T-cell (primary cell): ENCODE measurements around the gene ABCA3. TPM values are rescaled to one million over a fixed set of nuclear protein-coding genes. Genes with fewer than 3 reads are reported as not detected.
A peak's percentile ranks its signal among the peaks of the same experiment; 100 is the strongest.

ENCODE experiments used
- ATAC-seq, 4 experiments: fragments of 200-7000 bp in 3 of 4; fragments of 150-1000 bp in 1 of 4; cut with Tn5 transposase; replicated peaks in 1 of 4; 1 replicate in 3 of 4; 2 replicates in 1 of 4; pipeline ENCODE4 v1.10.0; 2021; ENCODE audit warnings: moderate library complexity in 3 of 4, mild to moderate bottlenecking in 2 of 4, moderate number of reproducible peaks in 1 of 4
- CTCF ChIA-PET, 2 donors: fragments of 300-600 bp; sonication (Branson Sonifier 250); formaldehyde crosslinking; loops; one replicate each; lab custom pipeline; 2022; ENCODE audit warnings: antibody characterized with exemption in 2 of 2; lab: Charles Lee
- POLR2A ChIA-PET, 2 donors: fragments of 300-600 bp; sonication (Branson Sonifier 250); formaldehyde crosslinking; loops; one replicate each; lab custom pipeline; 2022; ENCODE audit warnings: antibody characterized with exemption in 2 of 2; lab: Charles Lee
- DNase-seq, 35 experiments: peaks; one replicate each; pipeline versions ENCODE4 v3.0.0 to v3.0.0-alpha.2; 2013 to 2023
- H3K27ac ChIP-seq: one replicate; pipeline ENCODE4 v1.5.1; 2013; ENCODE audit warnings: low read length
- H3K27me3 ChIP-seq, 2 experiments: replicated peaks in 1 of 2; 1 replicate in 1 of 2; 2 replicates in 1 of 2; pipeline versions ENCODE4 v1.6.1 to v1.7.0; 2013; ENCODE audit warnings: low read length in 1 of 2, mixed read lengths in 1 of 2; ENCODE audit not compliant: control insufficient read depth in 2 of 2, insufficient read depth in 2 of 2; ENCODE audit errors: extremely low read depth in 1 of 2
- H3K36me3 ChIP-seq, 2 donors: 1 replicate in 1 of 2; 2 replicates in 1 of 2; pipeline versions ENCODE4 v1.6.1 to v1.7.0; 2013; ENCODE audit warnings: low read length in 1 of 2; ENCODE audit not compliant: control insufficient read depth in 2 of 2, insufficient read depth in 1 of 2; ENCODE audit errors: extremely low read depth in 1 of 2
- H3K4me1 ChIP-seq, 2 experiments: 1 replicate in 1 of 2; 2 replicates in 1 of 2; pipeline versions ENCODE4 v1.6.1 to v1.7.0; 2013; ENCODE audit warnings: low read length in 2 of 2, mixed read lengths in 1 of 2; ENCODE audit not compliant: insufficient read depth in 2 of 2, control insufficient read depth in 1 of 2; ENCODE audit errors: extremely low read depth in 1 of 2
- H3K4me3 ChIP-seq, 2 donors: 1 replicate in 1 of 2; 2 replicates in 1 of 2; pipeline versions ENCODE4 v1.5.1 to v1.7.0; 2013; ENCODE audit warnings: mild to moderate bottlenecking in 2 of 2, low read length in 1 of 2, moderate library complexity in 1 of 2; ENCODE audit not compliant: control insufficient read depth in 1 of 2; ENCODE audit errors: extremely low read depth in 1 of 2
- H3K9me3 ChIP-seq: 2 replicates; pipeline ENCODE4 v1.7.0; 2013
- H3K27ac Mint-ChIP-seq, 2 donors: one replicate each; pipeline ENCODE4 v1.8.0; 2020 to 2021; ENCODE audit warnings: mild to moderate bottlenecking in 2 of 2, mixed read lengths in 2 of 2
- H3K27me3 Mint-ChIP-seq, 2 donors: one replicate each; pipeline ENCODE4 v1.8.0; 2021 to 2022; ENCODE audit warnings: mixed read lengths in 2 of 2
- H3K36me3 Mint-ChIP-seq: one replicate; pipeline ENCODE4 v1.8.0; 2021; ENCODE audit warnings: mixed read lengths
- H3K4me1 Mint-ChIP-seq, 3 donors: one replicate each; pipeline ENCODE4 v1.8.0; 2020 to 2022; ENCODE audit warnings: mixed read lengths in 3 of 3, mild to moderate bottlenecking in 1 of 3
- H3K4me3 Mint-ChIP-seq, 3 donors: one replicate each; pipeline ENCODE4 v1.8.0; 2020 to 2022; ENCODE audit warnings: mild to moderate bottlenecking in 3 of 3, mixed read lengths in 3 of 3, moderate library complexity in 3 of 3
- H3K9me3 Mint-ChIP-seq, 3 donors: one replicate each; pipeline ENCODE4 v1.8.0; 2020 to 2022; ENCODE audit warnings: mixed read lengths in 3 of 3
- WGBS: methylation state at CpG from one replicate; pipeline ENCODE4 v1.1.5; 2013; ENCODE audit warnings: missing lambda C conversion rate; ENCODE audit not compliant: insufficient coverage; 5-methylcytosine and 5-hydroxymethylcytosine counted together
- total RNA-seq, 35 experiments: library from RNA in 6 of 35; stranded (reverse) in 6 of 35; fragments of 120-200 nt in 1 of 35; gene quantifications; one replicate each; pipeline versions ENCODE4 v1.2.1 to v1.2.4 and lab custom pipeline; 2013 to 2026

Gene ABCA3
- total RNA-seq, 5 donors from 2014 or later (not counting 1 experiment from before 2014, with no cell fraction given), result 6.6 to 11.1 (median 9.9) TPM

DNA sequence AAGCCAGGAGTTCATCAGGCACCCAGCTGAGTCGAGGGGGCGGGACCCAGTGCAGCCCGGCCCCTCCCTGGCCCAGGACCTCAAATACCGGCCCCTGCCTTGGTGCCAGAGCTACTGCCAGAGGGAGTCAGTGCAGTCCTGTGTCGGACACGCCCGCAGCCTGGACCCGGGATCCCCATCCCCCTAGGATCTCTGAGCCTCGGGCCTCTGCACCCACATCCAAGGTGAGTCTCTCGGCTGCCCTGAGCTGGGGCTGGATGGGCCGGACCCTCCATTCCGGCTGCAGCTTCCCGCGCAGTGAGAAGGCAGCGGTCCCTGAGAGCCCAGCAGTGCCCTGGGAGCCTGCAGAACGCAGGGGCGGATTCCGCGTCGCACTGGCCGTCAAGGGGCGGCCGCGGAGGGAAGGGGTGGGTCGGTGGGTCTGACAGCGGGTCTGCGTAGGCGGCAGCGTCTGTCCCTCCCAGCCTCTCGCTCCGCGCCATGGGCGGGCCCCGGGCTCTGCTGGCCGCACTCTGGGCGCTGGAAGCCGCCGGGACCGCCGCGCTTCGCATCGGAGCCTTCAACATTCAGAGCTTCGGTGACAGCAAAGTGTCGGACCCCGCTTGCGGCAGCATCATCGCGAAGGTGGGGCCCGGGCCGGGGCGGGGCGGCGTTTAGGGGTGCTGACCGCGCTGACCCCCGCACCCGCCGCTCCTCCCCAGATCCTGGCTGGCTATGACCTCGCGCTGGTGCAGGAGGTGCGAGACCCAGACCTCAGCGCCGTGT, 104.0 kb downstream of the ABCA3 start, which contains the start of gene DNASE1L2:
TSS of gene DNASE1L2 (plus strand) at position 108 of the 765 bp plus-strand sequence. CDS start at position 481, 373 bp downstream.
- H3K4me1 Mint-ChIP-seq, result peaks cover 0 to 2% (median 1%) of the 10 kb centered on the region in 3 donors
- H3K9me3 Mint-ChIP-seq, result no peaks in the 10 kb centered on the region
- Histone ChIP-seq H3K36me3 (peaks cover 20 to 35% of the 10 kb centered on the region in 2 donors), H3K4me3 (no peak within 1 kb of the TSS), H3K4me1 (peaks cover 2 to 15% of the 10 kb centered on the region in 2 experiments), H3K27me3 (peaks cover 0 to 37% of the 10 kb centered on the region in 2 experiments), H3K9me3 (no peaks in the 10 kb centered on the region), H3K27ac (no peak within 1 kb of the TSS)
- WGBS, result 29% methylated on average over 64 of the region's 64 CpGs
- CTCF ChIA-PET, result no interaction called here
- peak in 1 of 4 experiments; percentile 21 for ATAC-seq
- peaks cover 18% of the 10 kb centered on the region for H3K36me3 Mint-ChIP-seq
- H3K27me3 Mint-ChIP-seq, result peaks cover 0 to 4% of the 10 kb centered on the region in 2 donors
- no peak for DNase-seq
- peak within 1 kb of the TSS in 1 of 3 donors; percentile 15 for H3K4me3 Mint-ChIP-seq
- H3K27ac Mint-ChIP-seq, result no peak within 1 kb of the TSS
- POLR2A ChIA-PET, result no interaction called here

DNA sequence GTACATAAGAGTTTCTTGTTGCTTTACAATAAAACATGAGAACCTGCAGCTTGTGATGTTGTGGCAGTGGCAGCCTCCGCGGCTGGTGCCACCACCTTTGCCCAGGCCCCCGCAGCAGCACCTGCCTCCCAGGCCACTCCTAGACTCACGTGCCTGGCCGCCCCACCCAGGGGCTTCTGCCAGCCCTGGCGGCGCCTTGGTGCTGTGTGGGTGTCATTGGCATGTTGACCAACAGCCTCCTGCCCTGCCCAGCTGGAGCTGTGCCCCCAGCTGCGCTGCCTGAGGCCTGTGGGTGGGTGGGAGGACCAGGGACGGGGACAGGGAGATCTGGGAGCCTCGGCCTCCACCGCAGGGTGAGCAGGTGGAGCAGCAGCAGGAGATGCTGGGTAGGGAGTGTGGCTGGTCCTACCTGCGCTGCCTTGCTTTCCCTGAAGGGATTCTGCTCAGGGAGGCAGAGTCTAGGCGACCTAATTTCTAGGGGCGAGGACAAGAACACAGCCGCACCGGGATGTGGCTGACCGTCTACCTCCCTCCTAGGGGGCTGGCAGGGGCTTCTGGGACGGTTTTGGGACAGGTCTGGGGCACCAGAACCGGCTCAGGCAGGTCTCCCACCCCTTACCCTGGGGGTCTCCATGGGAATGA, 104.7 kb downstream of the ABCA3 start:
- ATAC-seq (no peak), DNase-seq (no peak)
- Mint-ChIP-seq H3K27me3 (peaks cover 0 to 4% of the 10 kb centered on the region in 2 donors), H3K27ac (no peak overlapping the region), H3K4me1 (peaks cover 0 to 2% (median 1%) of the 10 kb centered on the region in 3 donors), H3K36me3 (peaks cover 22% of the 10 kb centered on the region), H3K4me3 (peak overlapping the region in 1 of 3 donors; percentile 15), H3K9me3 (no peaks in the 10 kb centered on the region)
- no peak overlapping the region for H3K4me3 ChIP-seq
- ChIA-PET POLR2A (no interaction called here), CTCF (no interaction called here)
- 87% methylated on average over 16 of the region's 19 CpGs for WGBS
- peaks cover 0 to 40% of the 10 kb centered on the region in 2 experiments for H3K27me3 ChIP-seq
- no peak overlapping the region for H3K27ac ChIP-seq
- H3K36me3 ChIP-seq, result peaks cover 20 to 42% of the 10 kb centered on the region in 2 donors
- peaks cover 2 to 15% of the 10 kb centered on the region in 2 experiments for H3K4me1 ChIP-seq
- H3K9me3 ChIP-seq, result no peaks in the 10 kb centered on the region

DNA sequence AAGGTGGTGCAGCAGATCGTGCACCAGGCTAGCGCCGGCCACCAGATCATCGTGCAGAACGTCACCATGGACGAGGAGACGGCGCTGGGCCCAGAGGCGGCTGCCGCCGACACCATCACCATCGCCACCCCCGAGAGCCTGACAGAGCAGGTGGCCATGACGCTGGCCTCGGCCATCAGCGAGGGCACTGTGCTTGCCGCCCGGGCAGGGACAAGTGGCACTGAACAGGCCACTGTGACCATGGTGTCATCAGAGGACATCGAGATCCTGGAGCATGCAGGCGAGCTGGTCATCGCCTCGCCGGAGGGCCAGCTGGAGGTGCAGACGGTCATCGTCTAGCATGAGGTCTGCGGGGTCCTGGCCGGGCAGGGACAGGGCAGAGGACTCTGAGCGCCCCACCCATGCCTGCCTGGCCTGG, 105.3 kb downstream of the ABCA3 start:
- peaks cover 20 to 44% of the 10 kb centered on the region in 2 donors for H3K36me3 ChIP-seq
- CTCF ChIA-PET, result no interaction called here
- H3K27ac ChIP-seq, result no peak overlapping the region
- peaks cover 0 to 2% (median 1%) of the 10 kb centered on the region in 3 donors for H3K4me1 Mint-ChIP-seq
- no peaks in the 10 kb centered on the region for H3K9me3 Mint-ChIP-seq
- POLR2A ChIA-PET, result no interaction called here
- no peak overlapping the region for H3K4me3 ChIP-seq
- no peak for ATAC-seq
- WGBS, result 94% methylated on average over 25 of the region's 28 CpGs
- no peak overlapping the region for H3K27ac Mint-ChIP-seq
- no peak overlapping the region for H3K4me3 Mint-ChIP-seq
- H3K9me3 ChIP-seq, result no peaks in the 10 kb centered on the region
- H3K27me3 ChIP-seq, result peaks cover 0 to 40% of the 10 kb centered on the region in 2 experiments
- H3K27me3 Mint-ChIP-seq, result peaks cover 0 to 4% of the 10 kb centered on the region in 2 donors
- peaks cover 22% of the 10 kb centered on the region for H3K36me3 Mint-ChIP-seq
- no peak for DNase-seq
- peaks cover 2 to 15% of the 10 kb centered on the region in 2 experiments for H3K4me1 ChIP-seq

DNA sequence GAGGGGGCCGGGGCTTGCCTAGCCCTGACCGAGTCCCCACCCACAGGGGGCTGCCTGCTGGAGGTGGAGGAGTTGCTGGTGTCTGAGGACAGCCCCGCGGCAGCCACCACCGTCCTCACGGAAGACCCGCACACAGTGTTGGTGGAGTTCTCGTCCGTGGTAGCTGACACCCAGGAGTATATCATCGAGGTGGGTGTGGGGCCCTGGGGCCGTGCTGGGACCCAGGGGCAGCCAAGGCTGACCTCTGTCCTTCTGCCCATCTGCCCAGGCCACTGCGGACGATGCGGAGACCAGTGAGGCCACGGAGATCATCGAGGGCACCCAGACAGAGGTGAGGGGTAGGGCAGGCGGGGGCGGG, 105.7 kb downstream of the ABCA3 start:
- POLR2A ChIA-PET, result no interaction called here
- Mint-ChIP-seq H3K36me3 (peaks cover 26% of the 10 kb centered on the region), H3K27ac (no peak overlapping the region), H3K9me3 (no peaks in the 10 kb centered on the region), H3K4me1 (peaks cover 0 to 2% (median 1%) of the 10 kb centered on the region in 3 donors), H3K4me3 (no peak overlapping the region), H3K27me3 (peaks cover 0 to 4% of the 10 kb centered on the region in 2 donors)
- ATAC-seq (no peak), DNase-seq (no peak)
- WGBS, result 93% methylated on average over 16 of the region's 18 CpGs
- H3K9me3 ChIP-seq, result no peaks in the 10 kb centered on the region
- H3K36me3 ChIP-seq, result peaks cover 23 to 47% of the 10 kb centered on the region in 2 donors
- peaks cover 2 to 15% of the 10 kb centered on the region in 2 experiments for H3K4me1 ChIP-seq
- no peak overlapping the region for H3K27ac ChIP-seq
- CTCF ChIA-PET, result no interaction called here
- H3K27me3 ChIP-seq, result peaks cover 0 to 40% of the 10 kb centered on the region in 2 experiments
- no peak overlapping the region for H3K4me3 ChIP-seq

DNA sequence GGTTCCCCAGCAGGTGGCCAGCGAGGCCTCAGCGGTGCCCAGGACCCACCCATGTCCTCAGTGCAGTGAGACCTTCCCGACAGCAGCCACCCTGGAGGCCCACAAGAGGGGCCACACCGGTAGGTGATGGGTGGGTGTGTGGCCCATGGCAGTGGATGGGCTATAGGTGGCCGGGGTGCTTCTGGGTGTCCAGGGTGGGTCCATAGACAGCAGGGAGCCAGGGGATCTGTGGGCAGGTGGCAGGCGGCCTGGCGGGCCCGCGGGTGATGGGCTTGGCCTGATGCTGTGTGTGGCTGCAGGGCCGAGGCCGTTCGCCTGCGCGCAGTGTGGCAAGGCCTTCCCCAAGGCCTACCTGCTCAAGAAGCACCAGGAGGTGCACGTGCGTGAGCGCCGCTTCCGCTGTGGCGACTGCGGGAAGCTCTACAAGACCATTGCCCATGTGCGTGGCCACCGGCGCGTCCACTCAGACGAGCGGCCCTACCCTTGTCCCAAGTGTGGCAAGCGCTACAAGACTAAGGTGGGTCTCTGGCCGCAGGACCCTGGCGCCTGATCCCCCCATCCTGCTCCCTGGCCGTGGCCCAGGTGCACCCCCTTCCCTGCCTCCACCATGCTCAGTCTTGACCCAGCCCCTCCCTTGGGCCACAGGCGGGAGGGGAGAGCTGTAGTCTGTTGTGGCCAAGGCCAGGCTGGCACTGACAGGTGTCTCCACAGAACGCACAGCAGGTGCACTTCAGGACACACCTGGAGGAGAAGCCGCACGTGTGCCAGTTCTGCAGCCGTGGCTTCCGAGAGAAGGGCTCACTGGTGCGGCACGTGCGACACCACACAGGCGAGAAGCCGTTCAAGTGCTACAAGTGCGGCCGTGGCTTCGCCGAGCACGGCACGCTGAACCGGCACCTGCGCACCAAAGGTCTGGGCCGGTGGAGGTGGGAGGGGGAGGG, 106.4 kb downstream of the ABCA3 start:
- Mint-ChIP-seq H3K9me3 (no peaks in the 10 kb centered on the region), H3K4me1 (peaks cover 0 to 2% (median 1%) of the 10 kb centered on the region in 3 donors), H3K27ac (no peak overlapping the region), H3K27me3 (peaks cover 0 to 4% of the 10 kb centered on the region in 2 donors), H3K4me3 (no peak overlapping the region), H3K36me3 (peaks cover 30% of the 10 kb centered on the region)
- Histone ChIP-seq H3K4me1 (peaks cover 2 to 15% of the 10 kb centered on the region in 2 experiments), H3K9me3 (no peaks in the 10 kb centered on the region), H3K27me3 (peaks cover 0 to 40% of the 10 kb centered on the region in 2 experiments), H3K36me3 (peaks cover 29 to 54% of the 10 kb centered on the region in 2 donors), H3K27ac (no peak overlapping the region), H3K4me3 (no peak overlapping the region)
- ATAC-seq (no peak), DNase-seq (no peak)
- ChIA-PET CTCF (no interaction called here), POLR2A (no interaction called here)
- 97% methylated on average over 35 of the region's 51 CpGs for WGBS
